ENCODE results near the gene CRYBG1.

Gene CRYBG1

GRCh38 chr6:106411056-106411455, 50.5 kb downstream of the CRYBG1 start:
- TF ChIP-seq FOXP2 (optimal IDR thresholded peaks at IDR 0.05; ENCODE audit: control extremely low read depth, extremely low read length, insufficient read depth) (no peak), EZH2 (IDR thresholded peaks at IDR 0.05) (no peak), POLR2AphosphoS5 (IDR thresholded peaks at IDR 0.05; ENCODE audit: borderline replicate concordance, low read depth, low read length) (no peak)

DNA sequence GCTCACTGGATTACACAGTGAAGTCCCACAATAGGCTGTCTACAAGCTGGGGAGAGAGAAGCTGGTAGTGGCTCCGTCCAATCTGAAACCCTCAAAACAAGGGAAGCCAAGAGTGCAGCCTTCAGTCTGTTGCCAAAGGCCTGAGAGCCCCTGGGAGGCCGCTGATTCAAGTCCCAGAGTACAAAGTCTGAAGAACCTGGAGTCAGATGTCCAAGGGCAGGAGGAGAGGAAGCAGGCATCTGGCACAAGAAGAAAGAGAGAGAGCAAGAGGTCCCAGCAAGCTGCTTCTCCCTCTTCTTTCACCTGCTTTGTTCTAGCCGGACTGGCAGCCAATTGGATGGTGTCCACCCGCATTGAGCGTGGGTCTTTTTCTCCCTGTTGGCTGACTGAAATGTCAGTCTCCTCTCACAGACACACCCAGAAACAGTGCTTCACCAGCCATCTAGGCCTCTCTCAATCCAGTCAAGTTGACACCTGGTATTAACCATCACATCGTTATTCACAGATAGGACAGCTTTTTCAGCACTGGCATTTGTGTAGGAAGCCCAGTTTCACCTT, 51.2 kb downstream of the CRYBG1 start:
- Histone ChIP-seq H3K27ac (no peak overlapping the region), H3K36me3 (ENCODE audit: insufficient read depth, low read length) (no peaks in the 10 kb centered on the region), H3K9ac (ENCODE audit: insufficient read length) (no peak overlapping the region), H3K4me3 (no peak overlapping the region), H3K9me3 (ENCODE audit: low read depth, low read length) (no peaks in the 10 kb centered on the region)
- DNase-seq (ENCODE audit: low read depth, low spot score) = no peak
- no peak for TF ChIP-seq POLR2AphosphoS5 (IDR thresholded peaks at IDR 0.05; ENCODE audit: borderline replicate concordance, low read depth, low read length)
- TF ChIP-seq EZH2 (IDR thresholded peaks at IDR 0.05) = no peak
- no peak for TF ChIP-seq FOXP2 (optimal IDR thresholded peaks at IDR 0.05; ENCODE audit: control extremely low read depth, extremely low read length, insufficient read depth)

More at GRCh38 chr6:106411056-106411455, 50.5 kb downstream of the CRYBG1 start:
- no peak overlapping the region for H3K9ac ChIP-seq (ENCODE audit: insufficient read length)
- H3K9me3 ChIP-seq (ENCODE audit: low read depth, low read length) = no peaks in the 10 kb centered on the region
- DNase-seq (ENCODE audit: low read depth, low spot score) = no peak
- no peak overlapping the region for H3K27ac ChIP-seq
- no peak overlapping the region for H3K4me3 ChIP-seq
- no peaks in the 10 kb centered on the region for H3K36me3 ChIP-seq (ENCODE audit: insufficient read depth, low read length)

GRCh38 chr6:106413016-106413415, 52.5 kb downstream of the CRYBG1 start:
- TF ChIP-seq FOXP2 (optimal IDR thresholded peaks at IDR 0.05; ENCODE audit: control extremely low read depth, extremely low read length, insufficient read depth) (no peak), POLR2AphosphoS5 (IDR thresholded peaks at IDR 0.05; ENCODE audit: borderline replicate concordance, low read depth, low read length) (no peak), EZH2 (IDR thresholded peaks at IDR 0.05) (no peak)
- Histone ChIP-seq H3K4me3 (no peak overlapping the region), H3K27ac (no peak overlapping the region), H3K9ac (ENCODE audit: insufficient read length) (no peak overlapping the region), H3K9me3 (ENCODE audit: low read depth, low read length) (no peaks in the 10 kb centered on the region), H3K36me3 (ENCODE audit: insufficient read depth, low read length) (no peaks in the 10 kb centered on the region)
- DNase-seq (ENCODE audit: low read depth, low spot score) = no peak

DNA sequence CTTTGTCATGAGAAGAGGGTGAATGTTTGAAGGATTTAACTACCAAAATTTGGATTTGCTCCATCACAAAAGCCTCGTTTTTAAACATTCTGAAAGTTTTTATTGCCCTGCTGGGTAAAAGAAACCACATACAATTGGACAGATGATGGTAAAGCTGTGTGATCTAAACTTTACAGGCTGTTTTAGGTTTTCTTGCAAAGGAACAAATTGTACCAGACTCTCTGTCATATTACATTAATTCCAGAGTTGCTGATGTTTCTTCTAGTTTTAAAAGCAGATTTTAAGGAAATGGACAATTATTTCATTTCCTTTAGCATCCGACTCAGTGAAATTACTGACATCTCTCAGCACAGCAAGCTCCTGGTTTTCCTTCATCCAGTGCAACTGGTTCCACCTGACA, 53.2 kb downstream of the CRYBG1 start:
- no peak for TF ChIP-seq FOXP2 (optimal IDR thresholded peaks at IDR 0.05; ENCODE audit: control extremely low read depth, extremely low read length, insufficient read depth)
- TF ChIP-seq POLR2AphosphoS5 (IDR thresholded peaks at IDR 0.05; ENCODE audit: borderline replicate concordance, low read depth, low read length) = no peak
- TF ChIP-seq EZH2 (IDR thresholded peaks at IDR 0.05) = no peak

DNA sequence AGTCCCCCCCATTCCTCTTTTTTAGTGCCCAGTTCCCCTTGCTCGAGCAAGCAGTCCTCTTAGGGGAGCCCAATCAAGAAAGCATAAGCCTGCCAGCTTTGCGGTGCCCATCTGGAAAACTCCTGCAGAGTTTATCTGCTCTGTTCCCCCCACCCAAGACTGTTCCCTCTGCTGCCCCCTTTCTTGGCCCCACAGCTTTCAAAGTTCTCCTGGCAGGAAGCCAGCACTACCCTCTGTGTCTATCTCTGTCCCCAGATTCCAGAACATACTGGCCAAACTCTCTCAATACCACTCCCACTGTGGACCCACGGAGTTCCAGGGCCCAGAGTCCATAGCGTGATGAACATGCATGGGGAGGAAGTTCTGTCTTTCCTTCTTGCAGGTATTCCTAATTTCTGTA, 55.4 kb downstream of the CRYBG1 start:
- TF ChIP-seq EZH2 (IDR thresholded peaks at IDR 0.05) = no peak
- no peak for TF ChIP-seq FOXP2 (optimal IDR thresholded peaks at IDR 0.05; ENCODE audit: control extremely low read depth, extremely low read length, insufficient read depth)
- no peak for TF ChIP-seq POLR2AphosphoS5 (IDR thresholded peaks at IDR 0.05; ENCODE audit: borderline replicate concordance, low read depth, low read length)
- Histone ChIP-seq H3K9ac (ENCODE audit: insufficient read length) (no peak overlapping the region), H3K27ac (no peak overlapping the region), H3K36me3 (ENCODE audit: insufficient read depth, low read length) (no peaks in the 10 kb centered on the region), H3K4me3 (no peak overlapping the region), H3K9me3 (ENCODE audit: low read depth, low read length) (no peaks in the 10 kb centered on the region)
- DNase-seq (ENCODE audit: low read depth, low spot score) = no peak

More for the DNA sequence above, 53.2 kb downstream of the CRYBG1 start:
- no peak overlapping the region for H3K9ac ChIP-seq (ENCODE audit: insufficient read length)
- no peak overlapping the region for H3K27ac ChIP-seq
- no peaks in the 10 kb centered on the region for H3K36me3 ChIP-seq (ENCODE audit: insufficient read depth, low read length)
- H3K9me3 ChIP-seq (ENCODE audit: low read depth, low read length) = no peaks in the 10 kb centered on the region
- H3K4me3 ChIP-seq = no peak overlapping the region
- DNase-seq (ENCODE audit: low read depth, low spot score) = no peak

DNA sequence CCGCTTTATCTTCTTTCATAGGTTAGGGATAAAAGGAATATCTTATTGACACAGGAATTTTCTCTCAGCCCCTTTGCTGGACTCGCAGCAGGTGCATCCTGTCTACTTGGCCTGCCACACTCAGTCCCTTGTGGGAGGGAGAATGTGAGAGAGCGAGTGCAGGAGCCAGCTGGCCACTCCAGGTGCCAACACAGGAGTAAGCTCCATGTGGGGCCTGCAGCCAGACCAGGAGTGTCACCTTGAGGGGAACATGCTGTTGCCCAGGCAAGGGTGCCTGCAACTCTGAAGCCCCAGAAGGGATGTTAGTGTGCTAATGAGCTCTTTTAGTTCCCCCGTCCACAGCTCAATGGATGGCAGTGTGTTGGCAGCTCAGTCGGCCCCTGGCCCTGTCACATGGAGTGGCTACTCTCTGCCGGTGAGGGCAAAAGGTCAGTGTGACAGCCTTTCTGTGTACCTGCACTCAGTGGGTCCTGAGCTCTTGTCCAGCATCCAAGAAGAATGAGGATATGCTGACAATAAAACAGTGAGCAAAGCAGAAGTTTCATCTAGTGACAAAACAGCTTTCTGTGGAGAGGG, 57.1 kb downstream of the CRYBG1 start:
- Histone ChIP-seq H3K36me3 (ENCODE audit: insufficient read depth, low read length) (no peaks in the 10 kb centered on the region), H3K9me3 (ENCODE audit: low read depth, low read length) (no peaks in the 10 kb centered on the region), H3K27ac (no peak overlapping the region), H3K9ac (ENCODE audit: insufficient read length) (no peak overlapping the region), H3K4me3 (no peak overlapping the region)
- no peak for TF ChIP-seq EZH2 (IDR thresholded peaks at IDR 0.05)
- no peak for TF ChIP-seq FOXP2 (optimal IDR thresholded peaks at IDR 0.05; ENCODE audit: control extremely low read depth, extremely low read length, insufficient read depth)
- TF ChIP-seq POLR2AphosphoS5 (IDR thresholded peaks at IDR 0.05; ENCODE audit: borderline replicate concordance, low read depth, low read length) = no peak
- DNase-seq (ENCODE audit: low read depth, low spot score) = no peak

DNA sequence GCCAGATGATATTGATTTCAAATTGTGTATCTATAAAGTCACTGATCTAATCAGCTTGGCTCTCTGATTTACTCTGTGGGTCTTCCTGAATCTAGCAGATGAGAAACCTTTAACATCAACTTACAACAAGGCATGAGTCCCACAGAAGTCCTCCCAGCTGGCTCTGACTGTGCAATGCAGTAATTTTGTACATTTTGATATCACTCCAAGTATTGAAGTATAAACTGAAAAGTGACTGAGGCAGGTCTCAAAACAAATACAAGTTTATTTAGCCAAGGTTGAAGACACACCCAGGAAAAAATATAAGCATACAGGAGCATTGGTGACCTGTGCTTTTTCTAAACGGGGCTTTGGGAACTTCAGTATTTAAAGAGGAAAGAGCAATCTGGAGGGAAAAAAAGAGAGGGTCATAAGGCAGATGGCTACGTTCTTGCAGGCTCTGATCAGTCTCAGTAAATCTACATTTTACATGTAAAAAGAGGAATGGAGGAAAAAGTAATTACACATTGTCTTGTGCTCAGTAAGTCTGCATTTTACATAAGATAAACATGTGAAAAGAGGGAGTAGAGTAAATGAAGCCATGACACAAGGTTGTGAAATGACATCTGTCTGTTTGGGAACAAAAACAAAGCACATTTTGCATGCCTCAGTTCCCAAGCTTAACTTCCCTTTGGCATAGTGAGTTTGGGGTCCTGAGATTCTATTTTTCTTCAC, 59.5 kb downstream of the CRYBG1 start:
- Histone ChIP-seq H3K4me3 (no peak overlapping the region), H3K9ac (ENCODE audit: insufficient read length) (no peak overlapping the region), H3K36me3 (ENCODE audit: insufficient read depth, low read length) (no peaks in the 10 kb centered on the region), H3K9me3 (ENCODE audit: low read depth, low read length) (no peaks in the 10 kb centered on the region), H3K27ac (no peak overlapping the region)
- no peak for DNase-seq (ENCODE audit: low read depth, low spot score)
- TF ChIP-seq POLR2AphosphoS5 (IDR thresholded peaks at IDR 0.05; ENCODE audit: borderline replicate concordance, low read depth, low read length) (no peak), FOXP2 (optimal IDR thresholded peaks at IDR 0.05; ENCODE audit: control extremely low read depth, extremely low read length, insufficient read depth) (no peak), EZH2 (IDR thresholded peaks at IDR 0.05) (no peak)

- DNase-seq (ENCODE audit: low read depth, low spot score) = no peak
- no peaks in the 10 kb centered on the region for H3K9me3 ChIP-seq (ENCODE audit: low read depth, low read length)
- H3K9ac ChIP-seq (ENCODE audit: insufficient read length) = no peak overlapping the region
- no peak overlapping the region for H3K27ac ChIP-seq
- TF ChIP-seq EZH2 (IDR thresholded peaks at IDR 0.05) = no peak
- no peak overlapping the region for H3K4me3 ChIP-seq
- H3K36me3 ChIP-seq (ENCODE audit: insufficient read depth, low read length) = no peaks in the 10 kb centered on the region
Measured at GRCh38 chr6:106421496-106421895, 61.0 kb downstream of the CRYBG1 start.

All from SK-N-MC (cell line).